GM18502 (cell line): ENCODE results near the gene PERM1.
"Not testable (repeated sequence)": the region's sequence is repeated elsewhere in the genome, so short reads cannot be mapped to it uniquely, and the experiment has no call there.

ENCODE experiments used
- ATAC-seq: cut with Tn5 transposase; IDR thresholded peaks from one replicate; pipeline ENCODE4 v1.9.1; 2021; ENCODE audit warnings: mild to moderate bottlenecking; ENCODE audit not compliant: unreplicated experiment, poor library complexity

Gene PERM1

GRCh38 chr1:951364-951763 lies 30.5 kb downstream of the PERM1 start:
- no peak for ATAC-seq

- ATAC-seq, result no peak
Measured at GRCh38 chr1:950881-951280, 31.0 kb downstream of the PERM1 start.

GRCh38 chr1:950268-950667 lies 31.6 kb downstream of the PERM1 start:
- ATAC-seq, result no peak

- no peak for ATAC-seq
Measured at GRCh38 chr1:947958-948357, 33.9 kb downstream of the PERM1 start.

GRCh38 chr1:946811-947210 lies 35.1 kb downstream of the PERM1 start:
- ATAC-seq, result not testable (repeated sequence)

- ATAC-seq, result no peak
Measured at GRCh38 chr1:945688-946556, 36.0 kb downstream of the PERM1 start.

GRCh38 chr1:944341-945325 lies 37.3 kb downstream of the PERM1 start:
- no peak for ATAC-seq

GRCh38 chr1:943545-944340 lies 38.1 kb downstream of the PERM1 start:
- no peak for ATAC-seq

GRCh38 chr1:942864-943533 lies 38.9 kb downstream of the PERM1 start:
- ATAC-seq, result no peak

- ATAC-seq, result no peak
Measured at GRCh38 chr1:942411-942821, 39.5 kb downstream of the PERM1 start.

GRCh38 chr1:941588-942383 lies 40.1 kb downstream of the PERM1 start:
- no peak for ATAC-seq

GRCh38 chr1:941015-941587 lies 40.8 kb downstream of the PERM1 start:
- no peak for ATAC-seq

- ATAC-seq, result no peak
Measured at GRCh38 chr1:940107-941014, 41.5 kb downstream of the PERM1 start.

- no peak for ATAC-seq
Measured at GRCh38 chr1:939511-940106, 42.3 kb downstream of the PERM1 start.

GRCh38 chr1:938711-939489 lies 43.0 kb downstream of the PERM1 start:
- no peak for ATAC-seq

GRCh38 chr1:938088-938683 lies 43.7 kb downstream of the PERM1 start:
- ATAC-seq, result no peak
